DND-41 (cell line): ENCODE results near the gene MITF.

Source experiments
- ATAC-seq: fragments of 200-7000 bp; cut with Tn5 transposase; 3 replicates; pipeline ENCODE4 v1.9.1; 2021; ENCODE audit warnings: low read depth; ENCODE audit not compliant: insufficient read depth
- DNase-seq: peaks from one replicate; pipeline ENCODE4 v3.0.0-alpha.2; 2020
- H2AFZ ChIP-seq: 2 replicates; pipeline ENCODE4 v1.6.0; 2012; ENCODE audit warnings: low read depth, low read length
- H3K27ac ChIP-seq: 2 replicates; pipeline ENCODE4 v1.5.1; 2012; ENCODE audit warnings: low read length, inconsistent platforms
- H3K27me3 ChIP-seq: fragments of 200-600 bp; sonication (generic); 2 replicates; pipeline ENCODE4 v1.6.0; 2012; ENCODE audit warnings: low read length, mild to moderate bottlenecking, inconsistent platforms; ENCODE audit not compliant: insufficient read depth, poor library complexity
- H3K36me3 ChIP-seq: 2 replicates; pipeline ENCODE4 v1.5.1; 2012; ENCODE audit warnings: low read length, inconsistent platforms; ENCODE audit not compliant: insufficient read depth
- H3K4me1 ChIP-seq: 2 replicates; pipeline ENCODE4 v1.5.1; 2012; ENCODE audit warnings: mild to moderate bottlenecking, low read length; ENCODE audit not compliant: insufficient read depth
- H3K4me2 ChIP-seq: 2 replicates; pipeline ENCODE4 v1.6.0; 2012; ENCODE audit warnings: mild to moderate bottlenecking, moderate library complexity, low read length, inconsistent platforms; ENCODE audit not compliant: insufficient read depth
- H3K4me3 ChIP-seq, 2 experiments: fragments of 200-600 bp in 1 of 2; shearing (Covaris generic) in 1 of 2; 2 replicates each; pipeline ENCODE4 v1.5.1; 2012 to 2016; ENCODE audit warnings: inconsistent platforms in 2 of 2, low read length in 2 of 2, mild to moderate bottlenecking in 2 of 2, low read depth in 1 of 2, moderate library complexity in 1 of 2
- H3K79me2 ChIP-seq: 2 replicates; pipeline ENCODE4 v1.6.0; 2012; ENCODE audit warnings: low read length, inconsistent platforms; ENCODE audit not compliant: insufficient read depth
- H3K9ac ChIP-seq: 2 replicates; pipeline ENCODE4 v1.6.0; 2012; ENCODE audit warnings: low read depth, mild to moderate bottlenecking, inconsistent platforms, low read length, moderate library complexity
- H3K9me3 ChIP-seq: 2 replicates; pipeline ENCODE4 v1.5.1; 2012; ENCODE audit warnings: low read length, moderate library complexity, mild to moderate bottlenecking, inconsistent platforms; ENCODE audit not compliant: insufficient read depth, severe bottlenecking
- H4K20me1 ChIP-seq: 2 replicates; pipeline ENCODE4 v1.6.0; 2012; ENCODE audit warnings: low read length; ENCODE audit not compliant: insufficient read depth
- CTCF ChIP-seq: IDR thresholded peaks from 2 replicates; pipeline ENCODE4 v1.5.1; 2012; ENCODE audit warnings: borderline replicate concordance, low read length, moderate library complexity, mild to moderate bottlenecking; ENCODE audit not compliant: poor library complexity, severe bottlenecking; ENCODE audit errors: extremely low read depth
- EZH2 ChIP-seq: IDR thresholded peaks from 3 replicates; pipeline ENCODE4 v1.6.1; 2012; ENCODE audit warnings: borderline replicate concordance, low read depth, mild to moderate bottlenecking, moderate library complexity, low read length, inconsistent platforms; ENCODE audit not compliant: severe bottlenecking

MITF gene

GRCh38 chr3:69987833-69988232 is 248.6 kb downstream of the MITF start:
- no peak for TF ChIP-seq EZH2
- TF ChIP-seq CTCF = no peak
- H3K4me2 ChIP-seq = no peak overlapping the region
- no peaks in the 10 kb centered on the region for H3K36me3 ChIP-seq
- no peaks in the 10 kb centered on the region for H4K20me1 ChIP-seq
- DNase-seq = no peak
- H3K9ac ChIP-seq = no peak overlapping the region
- ATAC-seq = no peak
- no peak overlapping the region for H3K27ac ChIP-seq
- no peak overlapping the region for H2AFZ ChIP-seq
- no peaks in the 10 kb centered on the region for H3K4me1 ChIP-seq
- H3K9me3 ChIP-seq = no peaks in the 10 kb centered on the region
- no peaks in the 10 kb centered on the region for H3K79me2 ChIP-seq
- H3K27me3 ChIP-seq = no peaks in the 10 kb centered on the region
- H3K4me3 ChIP-seq = no peak overlapping the region

DNA sequence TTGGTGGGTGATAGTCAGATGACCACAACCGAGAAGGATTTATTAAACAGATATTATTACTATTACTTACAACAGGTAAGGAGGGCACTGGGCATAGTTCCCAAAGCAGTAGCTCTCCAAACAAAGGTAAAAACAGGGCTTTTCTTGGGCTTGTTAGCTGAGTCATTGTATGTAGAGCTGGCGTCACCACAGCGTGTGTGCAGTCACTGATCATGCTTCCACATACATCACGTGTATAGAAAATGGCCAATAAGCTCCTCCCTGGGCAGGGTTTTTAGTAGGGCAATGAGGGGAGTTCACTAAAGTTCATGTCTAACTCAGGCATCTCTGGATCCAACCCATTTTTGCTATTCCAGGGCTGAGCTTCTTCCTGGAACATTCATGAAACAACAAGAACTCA is 254.5 kb downstream of the MITF start:
- Histone ChIP-seq H3K36me3 (no peaks in the 10 kb centered on the region), H3K4me2 (no peak overlapping the region), H3K79me2 (no peaks in the 10 kb centered on the region), H3K27ac (no peak overlapping the region), H3K4me3 (no peak overlapping the region), H3K9me3 (no peaks in the 10 kb centered on the region), H3K27me3 (no peaks in the 10 kb centered on the region), H4K20me1 (no peaks in the 10 kb centered on the region), H2AFZ (no peak overlapping the region), H3K4me1 (no peaks in the 10 kb centered on the region), H3K9ac (no peak overlapping the region)
- TF ChIP-seq CTCF (no peak), EZH2 (no peak)
- DNase-seq (no peak), ATAC-seq (no peak)

DNA sequence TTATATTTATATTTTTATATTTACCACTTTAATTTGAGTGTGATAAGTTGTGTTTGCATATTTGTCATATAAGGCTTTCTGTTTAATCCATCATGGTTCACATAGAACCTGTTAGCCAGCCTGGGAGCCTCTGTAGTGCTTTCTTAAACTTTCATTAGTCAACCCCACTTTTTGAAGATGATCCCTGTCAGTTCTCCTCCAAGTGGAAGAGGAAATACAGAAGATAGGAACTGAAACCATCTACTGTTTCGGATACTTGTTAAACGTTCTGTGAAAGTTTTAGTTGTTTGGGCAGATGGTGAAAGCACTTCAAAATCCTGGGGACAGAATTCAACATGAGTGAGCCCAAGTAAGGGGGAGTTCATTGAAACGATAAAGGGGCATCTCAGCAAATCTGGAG is 255.7 kb downstream of the MITF start:
- ATAC-seq (no peak), DNase-seq (no peak)
- no peaks in the 10 kb centered on the region for H4K20me1 ChIP-seq
- TF ChIP-seq CTCF (no peak), EZH2 (no peak)
- H3K9me3 ChIP-seq = no peaks in the 10 kb centered on the region
- no peaks in the 10 kb centered on the region for H3K36me3 ChIP-seq
- H3K4me2 ChIP-seq = no peak overlapping the region
- H3K27ac ChIP-seq = no peak overlapping the region
- H3K9ac ChIP-seq = no peak overlapping the region
- H3K79me2 ChIP-seq = no peaks in the 10 kb centered on the region
- no peaks in the 10 kb centered on the region for H3K4me1 ChIP-seq
- no peaks in the 10 kb centered on the region for H3K27me3 ChIP-seq
- H3K4me3 ChIP-seq = no peak overlapping the region
- H2AFZ ChIP-seq = no peak overlapping the region
